GM12878 (cell line): Measurements from ENCODE around the gene ACTBL2. TPM values are rescaled to one million over a fixed set of nuclear protein-coding genes. Genes with fewer than 3 reads are reported as not detected.

Experiments used
- ATAC-seq: fragments of 200-7000 bp; cut with Tn5 transposase; 3 replicates; pipeline ENCODE4 v1.9.1; 2020; ENCODE audit warnings: mild to moderate bottlenecking, moderate library complexity
- BruUV-seq: library from RNA; stranded (reverse); fragments of 400-500 nt; replicated peaks from 2 replicates; lab custom pipeline; 2021; lab: Mats Ljungman, UMichigan
- CTCF ChIA-PET: fragments of 300-600 bp; sonication (Branson Sonifier 250); formaldehyde crosslinking; extraction: SDS; loops from one replicate; lab custom pipeline; 2021; ENCODE audit warnings: inconsistent platforms; lab: Yijun Ruan, JAX
- POLR2A ChIA-PET: fragments of 350-600 bp; formaldehyde crosslinking; extraction: SDS; loops from one replicate; lab custom pipeline; 2021; ENCODE audit warnings: inconsistent platforms; lab: Charles Lee
- RAD21 ChIA-PET: fragments of 300-600 bp; sonication (Branson Sonifier 250); formaldehyde crosslinking; loops from one replicate; lab custom pipeline; 2023; ENCODE audit warnings: antibody characterized with exemption; ENCODE audit not compliant: unreplicated experiment; lab: Charles Lee
- SMC1A ChIA-PET: fragments of 300-600 bp; sonication (Branson Sonifier 250); formaldehyde crosslinking; loops from one replicate; lab custom pipeline; 2023; ENCODE audit not compliant: unreplicated experiment, uncharacterized antibody; lab: Charles Lee
- DNase-seq: peaks from one replicate; pipeline ENCODE4 v3.0.0-alpha.2; 2011; ENCODE audit warnings: low read depth, low spot score
- FAIRE-seq: peaks from 3 replicates; lab custom pipeline; 2011; peaks lifted over from hg19 to GRCh38; lab: Jason Lieb, UNC
- H2AFZ ChIP-seq: 2 replicates; pipeline ENCODE4 v1.6.0; 2011; ENCODE audit warnings: low read depth, low read length, control low read depth; ENCODE audit not compliant: control insufficient read depth
- H3K27ac ChIP-seq: 2 replicates; pipeline ENCODE4 v1.5.1; 2011; ENCODE audit warnings: control low read depth; ENCODE audit not compliant: control insufficient read depth, insufficient read depth
- H3K27me3 ChIP-seq, 2 experiments: replicated peaks in 1 of 2; 2 replicates each; pipeline versions ENCODE4 v1.6.0 to v1.6.1; 2011; ENCODE audit warnings: low read length in 1 of 2; ENCODE audit not compliant: control insufficient read depth in 2 of 2, insufficient read depth in 2 of 2
- H3K36me3 ChIP-seq, 2 experiments: 2 replicates each; pipeline ENCODE4 v1.5.1; 2011; ENCODE audit warnings: low read length in 1 of 2; ENCODE audit not compliant: control insufficient read depth in 2 of 2, insufficient read depth in 2 of 2
- H3K4me1 ChIP-seq: 2 replicates; pipeline ENCODE4 v1.6.1; 2011; ENCODE audit warnings: mild to moderate bottlenecking, low read length, moderate library complexity, mixed read lengths; ENCODE audit not compliant: control insufficient read depth, insufficient read depth
- H3K4me2 ChIP-seq: 2 replicates; pipeline ENCODE4 v1.6.0; 2011; ENCODE audit warnings: control low read depth; ENCODE audit not compliant: control insufficient read depth, insufficient read depth
- H3K4me3 ChIP-seq: fragments of 200-600 bp; sonication (generic); 2 replicates; pipeline ENCODE4 v1.5.1; 2016
- H3K79me2 ChIP-seq: 2 replicates; pipeline ENCODE4 v1.6.0; 2011; ENCODE audit warnings: low read length; ENCODE audit not compliant: control insufficient read depth, insufficient read depth
- H3K9ac ChIP-seq: 2 replicates; pipeline ENCODE4 v1.8.0; 2011; ENCODE audit warnings: low read length, control low read depth, mixed read lengths; ENCODE audit not compliant: control insufficient read depth, insufficient read depth
- H3K9me3 ChIP-seq: replicated peaks from 3 replicates; pipeline ENCODE4 v1.5.1; 2011; ENCODE audit warnings: mild to moderate bottlenecking, low read length; ENCODE audit not compliant: control insufficient read depth, insufficient read depth
- H4K20me1 ChIP-seq: 2 replicates; pipeline ENCODE4 v1.6.0; 2011; ENCODE audit not compliant: control insufficient read depth, insufficient read depth
- EED ChIP-seq: sonication (generic); IDR thresholded peaks from 2 replicates; pipeline ENCODE4 v1.6.1; 2016; ENCODE audit warnings: antibody characterized with exemption, low read depth
- GABPA ChIP-seq: IDR thresholded peaks from 2 replicates; pipeline ENCODE4 v1.6.1; 2014; ENCODE audit warnings: antibody characterized with exemption, low read depth, mild to moderate bottlenecking, inconsistent platforms
- IKZF2 ChIP-seq, 2 experiments: fragments of 450-650 bp; IDR thresholded peaks; 2 replicates each; pipeline ENCODE4 v1.6.1; 2017; ENCODE audit warnings: mild to moderate bottlenecking in 2 of 2, moderate library complexity in 2 of 2
- SMARCA5 ChIP-seq: fragments of 450-650 bp; IDR thresholded peaks from 2 replicates; pipeline ENCODE4 v1.6.1; 2017; ENCODE audit warnings: mild to moderate bottlenecking
- ZNF622 ChIP-seq: fragments of 450-650 bp; IDR thresholded peaks from 2 replicates; pipeline ENCODE4 v1.6.1; 2017; ENCODE audit warnings: mild to moderate bottlenecking, inconsistent platforms
- WGBS: methylation state at CpG from one replicate; pipeline ENCODE4 v1.1.6; 2016; ENCODE audit warnings: low lambda C conversion rate; ENCODE audit not compliant: insufficient replicate concordance, insufficient coverage; ENCODE audit errors: missing lambda C conversion rate; 5-methylcytosine and 5-hydroxymethylcytosine counted together
- in situ Hi-C: fragments of 300-500 bp; cut with MboI; formaldehyde crosslinking; loops from 9 replicates; pipeline ENCODE4 v1.14.3; 2018; ENCODE audit warnings: mixed read lengths
- intact Hi-C: fragments of 100-400 bp; cut with micrococcal nuclease; formaldehyde crosslinking; loops from one replicate; pipeline ENCODE4 v1.14.2; 2022; ENCODE audit not compliant: unreplicated experiment
- polyA plus RNA-seq, 11 experiments: library from polyadenylated mRNA; depleted of rRNA in 4 of 11; unstranded in 6 of 11; stranded (reverse) in 5 of 11; fragments of >200 nt; fragmentation: Nextera tagmentation in 4 of 11; fragmentation: Illumina TruSeq in 1 of 11; extraction: Ambion mirVana in 4 of 11; extraction: Trizol in 1 of 11; gene quantifications; 1 replicate in 1 of 11; 2 replicates in 10 of 11; pipeline versions ENCODE4 v1.2.1 to v1.2.3, GENCODE V29; 2011 to 2016; ENCODE audit warnings: inconsistent platforms in 2 of 11, missing spikeins in 2 of 11, low read depth in 1 of 11
- total RNA-seq, 4 experiments: library from RNA; depleted of rRNA in 3 of 4; stranded (reverse); fragments of >200 nt in 3 of 4; fragmentation: Illumina TruSeq in 1 of 4; extraction: Trizol in 1 of 4; gene quantifications; 2 replicates each; pipeline versions ENCODE4 v1.2.1 to v1.2.3, GENCODE V29; 2013 to 2021
- TF ChIP-seq, protein P1 (sequence below): fragments of 450-650 bp; IDR thresholded peaks from 2 replicates; pipeline ENCODE4 v1.6.1; 2017; ENCODE audit warnings: borderline replicate concordance
- TF ChIP-seq, protein P2 (sequence below): fragments of 450-650 bp; IDR thresholded peaks from 2 replicates; pipeline ENCODE4 v1.6.1; 2017; ENCODE audit warnings: antibody characterized with exemption, mild to moderate bottlenecking, moderate library complexity
- TF ChIP-seq, protein P3 (sequence below): fragments of 450-650 bp; formaldehyde crosslinking; IDR thresholded peaks from 2 replicates; pipeline ENCODE4 v1.4.0; 2020; ENCODE audit warnings: mild to moderate bottlenecking, moderate library complexity

Gene ACTBL2
- total and polyA plus RNA-seq, 10 of the 15 experiments (the other 5 are each of a cell fraction or from before 2014, with no cell fraction given): 0.04 to 0.06 (median 0.04) TPM; not detected in 7

DNA sequence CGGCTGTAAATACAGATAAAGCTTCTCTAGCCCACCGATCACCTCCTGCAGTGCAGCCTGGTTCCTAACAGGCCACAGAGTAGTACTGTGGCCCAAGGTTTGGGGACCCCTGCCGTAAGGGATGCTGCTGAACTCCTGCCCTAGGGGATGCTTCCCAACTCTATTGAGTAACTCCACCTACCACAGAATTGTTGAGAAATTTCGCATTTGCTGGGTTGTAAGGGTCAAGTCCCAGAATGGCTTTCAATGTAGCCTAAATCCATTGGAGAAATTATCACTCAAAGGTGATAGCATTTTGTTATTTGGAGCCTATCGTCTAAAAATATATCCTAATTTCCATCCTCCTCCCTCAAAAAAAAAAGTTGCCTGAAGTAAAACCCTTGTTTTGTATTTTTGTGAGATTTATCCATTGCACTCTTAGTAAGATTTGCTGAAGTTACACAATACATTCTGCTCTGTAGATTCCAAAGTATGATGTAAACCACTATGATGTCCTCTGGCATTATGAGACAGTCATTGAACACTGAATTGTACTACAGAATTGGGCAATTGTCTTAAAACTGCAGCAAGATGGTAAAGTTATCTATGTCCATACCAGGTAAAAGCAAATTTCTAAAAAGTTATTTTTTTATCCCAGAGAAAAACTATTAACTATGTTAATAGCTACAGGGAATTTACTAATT lies 14.0 kb downstream of the ACTBL2 start:
- intact Hi-C loops (no loop called here), in situ Hi-C loops (no loop called here)
- H3K79me2 ChIP-seq: no peaks in the 10 kb centered on the region
- no peak overlapping the region for H3K4me3 ChIP-seq
- no peak overlapping the region for H3K9ac ChIP-seq
- ChIA-PET RAD21 (no interaction called here), SMC1A (no interaction called here), CTCF (no interaction called here), POLR2A (no interaction called here)
- no peaks in the 10 kb centered on the region for H3K9me3 ChIP-seq
- TF ChIP-seq, protein P1, sequence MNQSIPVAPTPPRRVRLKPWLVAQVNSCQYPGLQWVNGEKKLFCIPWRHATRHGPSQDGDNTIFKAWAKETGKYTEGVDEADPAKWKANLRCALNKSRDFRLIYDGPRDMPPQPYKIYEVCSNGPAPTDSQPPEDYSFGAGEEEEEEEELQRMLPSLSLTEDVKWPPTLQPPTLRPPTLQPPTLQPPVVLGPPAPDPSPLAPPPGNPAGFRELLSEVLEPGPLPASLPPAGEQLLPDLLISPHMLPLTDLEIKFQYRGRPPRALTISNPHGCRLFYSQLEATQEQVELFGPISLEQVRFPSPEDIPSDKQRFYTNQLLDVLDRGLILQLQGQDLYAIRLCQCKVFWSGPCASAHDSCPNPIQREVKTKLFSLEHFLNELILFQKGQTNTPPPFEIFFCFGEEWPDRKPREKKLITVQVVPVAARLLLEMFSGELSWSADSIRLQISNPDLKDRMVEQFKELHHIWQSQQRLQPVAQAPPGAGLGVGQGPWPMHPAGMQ: no peak
- TF ChIP-seq GABPA (no peak), SMARCA5 (no peak), EED (no peak), ZNF622 (no peak), IKZF2 (IDR thresholded peaks at IDR 0.05) (no peak)
- TF ChIP-seq, protein P2, sequence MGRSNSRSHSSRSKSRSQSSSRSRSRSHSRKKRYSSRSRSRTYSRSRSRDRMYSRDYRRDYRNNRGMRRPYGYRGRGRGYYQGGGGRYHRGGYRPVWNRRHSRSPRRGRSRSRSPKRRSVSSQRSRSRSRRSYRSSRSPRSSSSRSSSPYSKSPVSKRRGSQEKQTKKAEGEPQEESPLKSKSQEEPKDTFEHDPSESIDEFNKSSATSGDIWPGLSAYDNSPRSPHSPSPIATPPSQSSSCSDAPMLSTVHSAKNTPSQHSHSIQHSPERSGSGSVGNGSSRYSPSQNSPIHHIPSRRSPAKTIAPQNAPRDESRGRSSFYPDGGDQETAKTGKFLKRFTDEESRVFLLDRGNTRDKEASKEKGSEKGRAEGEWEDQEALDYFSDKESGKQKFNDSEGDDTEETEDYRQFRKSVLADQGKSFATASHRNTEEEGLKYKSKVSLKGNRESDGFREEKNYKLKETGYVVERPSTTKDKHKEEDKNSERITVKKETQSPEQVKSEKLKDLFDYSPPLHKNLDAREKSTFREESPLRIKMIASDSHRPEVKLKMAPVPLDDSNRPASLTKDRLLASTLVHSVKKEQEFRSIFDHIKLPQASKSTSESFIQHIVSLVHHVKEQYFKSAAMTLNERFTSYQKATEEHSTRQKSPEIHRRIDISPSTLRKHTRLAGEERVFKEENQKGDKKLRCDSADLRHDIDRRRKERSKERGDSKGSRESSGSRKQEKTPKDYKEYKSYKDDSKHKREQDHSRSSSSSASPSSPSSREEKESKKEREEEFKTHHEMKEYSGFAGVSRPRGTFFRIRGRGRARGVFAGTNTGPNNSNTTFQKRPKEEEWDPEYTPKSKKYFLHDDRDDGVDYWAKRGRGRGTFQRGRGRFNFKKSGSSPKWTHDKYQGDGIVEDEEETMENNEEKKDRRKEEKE: no peak
- TF ChIP-seq, protein P3, sequence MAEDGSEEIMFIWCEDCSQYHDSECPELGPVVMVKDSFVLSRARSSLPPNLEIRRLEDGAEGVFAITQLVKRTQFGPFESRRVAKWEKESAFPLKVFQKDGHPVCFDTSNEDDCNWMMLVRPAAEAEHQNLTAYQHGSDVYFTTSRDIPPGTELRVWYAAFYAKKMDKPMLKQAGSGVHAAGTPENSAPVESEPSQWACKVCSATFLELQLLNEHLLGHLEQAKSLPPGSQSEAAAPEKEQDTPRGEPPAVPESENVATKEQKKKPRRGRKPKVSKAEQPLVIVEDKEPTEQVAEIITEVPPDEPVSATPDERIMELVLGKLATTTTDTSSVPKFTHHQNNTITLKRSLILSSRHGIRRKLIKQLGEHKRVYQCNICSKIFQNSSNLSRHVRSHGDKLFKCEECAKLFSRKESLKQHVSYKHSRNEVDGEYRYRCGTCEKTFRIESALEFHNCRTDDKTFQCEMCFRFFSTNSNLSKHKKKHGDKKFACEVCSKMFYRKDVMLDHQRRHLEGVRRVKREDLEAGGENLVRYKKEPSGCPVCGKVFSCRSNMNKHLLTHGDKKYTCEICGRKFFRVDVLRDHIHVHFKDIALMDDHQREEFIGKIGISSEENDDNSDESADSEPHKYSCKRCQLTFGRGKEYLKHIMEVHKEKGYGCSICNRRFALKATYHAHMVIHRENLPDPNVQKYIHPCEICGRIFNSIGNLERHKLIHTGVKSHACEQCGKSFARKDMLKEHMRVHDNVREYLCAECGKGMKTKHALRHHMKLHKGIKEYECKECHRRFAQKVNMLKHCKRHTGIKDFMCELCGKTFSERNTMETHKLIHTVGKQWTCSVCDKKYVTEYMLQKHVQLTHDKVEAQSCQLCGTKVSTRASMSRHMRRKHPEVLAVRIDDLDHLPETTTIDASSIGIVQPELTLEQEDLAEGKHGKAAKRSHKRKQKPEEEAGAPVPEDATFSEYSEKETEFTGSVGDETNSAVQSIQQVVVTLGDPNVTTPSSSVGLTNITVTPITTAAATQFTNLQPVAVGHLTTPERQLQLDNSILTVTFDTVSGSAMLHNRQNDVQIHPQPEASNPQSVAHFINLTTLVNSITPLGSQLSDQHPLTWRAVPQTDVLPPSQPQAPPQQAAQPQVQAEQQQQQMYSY (CRISPR knock-in tag): no peak
- FAIRE-seq (no peak), DNase-seq (no peak), ATAC-seq (no peak)
- no peaks in the 10 kb centered on the region for H3K4me1 ChIP-seq
- H3K27ac ChIP-seq: no peak overlapping the region
- 36% methylated on average over 5 of the region's 5 CpGs for WGBS
- no peaks in the 10 kb centered on the region for H4K20me1 ChIP-seq
- BruUV-seq: no TSS peak
- no peaks in the 10 kb centered on the region for H3K27me3 ChIP-seq
- H3K36me3 ChIP-seq: no peaks in the 10 kb centered on the region
- H2AFZ ChIP-seq: no peak overlapping the region
- H3K4me2 ChIP-seq: no peak overlapping the region
